Measurements from ENCODE around the gene STK40. TPM values are rescaled to one million over a fixed set of nuclear protein-coding genes. Genes with fewer than 3 reads are reported as not detected.

STK40 gene
- total RNA-seq, 1 experiment from 2014 or later = 26.2 TPM

DNA sequence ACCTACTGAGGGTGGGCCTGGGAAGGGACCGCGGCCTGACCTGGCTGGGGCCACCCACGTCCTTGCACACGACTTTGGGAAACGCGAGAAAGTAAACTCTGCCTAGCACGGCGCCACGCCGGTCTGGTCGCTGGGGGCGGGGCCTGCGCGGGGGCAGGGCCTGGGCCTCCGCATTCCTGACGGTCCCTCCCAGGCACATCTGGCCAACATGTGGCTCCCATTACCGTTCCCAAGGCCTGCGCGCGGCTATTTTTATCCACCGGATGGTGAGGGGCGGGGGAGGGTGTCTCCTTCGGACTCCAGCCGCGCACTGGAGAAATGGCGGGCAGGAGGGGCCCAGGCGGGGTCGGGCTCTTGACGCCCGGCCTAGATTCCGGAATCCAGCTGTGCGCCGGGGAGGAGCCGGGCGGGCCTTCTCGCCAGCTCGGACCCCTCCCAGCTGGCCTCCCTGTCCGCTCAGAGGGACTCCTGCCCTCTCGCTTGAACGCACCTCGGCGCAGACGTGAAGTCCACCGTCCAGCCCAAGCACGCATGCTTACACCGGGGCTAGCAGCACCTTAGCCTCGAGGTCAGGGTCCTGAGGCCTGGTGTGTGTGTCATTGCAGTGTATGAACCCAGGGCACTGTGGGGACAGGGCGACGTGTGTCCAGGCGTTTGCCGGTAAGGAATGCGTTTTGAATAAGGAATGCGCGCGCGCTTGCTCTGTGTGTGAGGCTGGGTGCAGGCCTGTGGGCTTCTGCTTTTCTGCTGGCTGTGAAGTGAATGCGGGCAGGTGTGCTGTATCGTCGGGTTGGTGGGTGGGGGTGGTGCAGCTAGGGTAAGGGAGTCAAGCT lies 64.4 kb downstream of the STK40 start:
- Histone ChIP-seq H2BK120ac (ENCODE audit: low read depth, low read length, poor library complexity, severe bottlenecking) (no peak overlapping the region), H3K4ac (ENCODE audit: low read depth, low read length) (no peak overlapping the region), H3K14ac (ENCODE audit: insufficient read depth, low read length) (peak overlapping the region; percentile 59), H3K27ac (ENCODE audit: insufficient read length, low read depth, low read length) (peak overlapping the region; percentile 8), H2BK20ac (ENCODE audit: low read depth, low read length, poor library complexity, severe bottlenecking) (no peak overlapping the region), H2AFZ (ENCODE audit: low read length) (no peak overlapping the region), H4K8ac (replicated peaks; ENCODE audit: insufficient read length, low read depth, low read length) (no peak overlapping the region), H3K18ac (ENCODE audit: insufficient read length, low read depth, low read length) (peak overlapping the region; percentile 83), H2AK5ac (ENCODE audit: insufficient read length, low read length) (no peak overlapping the region), H3K23ac (ENCODE audit: insufficient read length, low read depth, low read length) (no peak overlapping the region), H3K56ac (ENCODE audit: insufficient read length, low read depth, low read length) (no peak overlapping the region), H3K9ac (ENCODE audit: extremely low read depth, insufficient read length, low read length) (peak overlapping the region; percentile 40), H3K79me2 (ENCODE audit: insufficient read depth, low read length) (no peaks in the 10 kb centered on the region), H2BK15ac (ENCODE audit: low read depth, low read length) (no peak overlapping the region), H3K4me1 (ENCODE audit: insufficient read depth, low read length) (no peaks in the 10 kb centered on the region), H3T11ph (ENCODE audit: low read length) (no peak overlapping the region), H3K23me2 (ENCODE audit: insufficient read length, low read depth, low read length, poor library complexity, severe bottlenecking) (peaks cover 32% of the 10 kb centered on the region), H3K4me2 (ENCODE audit: insufficient read depth, insufficient read length, low read length) (peak overlapping the region; percentile 51), H4K5ac (ENCODE audit: insufficient read length, low read depth, low read length) (no peak overlapping the region), H2BK12ac (ENCODE audit: insufficient read length, low read depth, low read length) (no peak overlapping the region), H2BK5ac (ENCODE audit: insufficient read length, low read length) (no peak overlapping the region), H3K79me1 (ENCODE audit: insufficient read depth, low read depth, low read length, poor library complexity, severe bottlenecking) (no peaks in the 10 kb centered on the region), H4K91ac (ENCODE audit: insufficient read length, low read depth, low read length) (no peak overlapping the region), H3K27me3 (ENCODE audit: insufficient read depth, low read length) (no peaks in the 10 kb centered on the region), H3K9me3 (ENCODE audit: control insufficient read depth, low read depth, low read length) (no peaks in the 10 kb centered on the region), H4K20me1 (ENCODE audit: control insufficient read depth, insufficient read depth, insufficient read length) (no peaks in the 10 kb centered on the region)
- peak overlapping the region in 2 of 3 experiments; percentile 74 to 95; a peak in 5 of 7 replicates for H3K27ac Mint-ChIP-seq
- no peaks in the 10 kb centered on the region; a peak in 2 of 5 replicates for H3K9me3 Mint-ChIP-seq
- H3K36me3 Mint-ChIP-seq (ENCODE audit: insufficient read depth in 1 of 3, low read depth in 3 of 3) = peaks cover 2 to 9% (median 7%) of the 10 kb centered on the region in 3 experiments; a peak in 6 of 7 replicates
- TF ChIP-seq, protein P1, sequence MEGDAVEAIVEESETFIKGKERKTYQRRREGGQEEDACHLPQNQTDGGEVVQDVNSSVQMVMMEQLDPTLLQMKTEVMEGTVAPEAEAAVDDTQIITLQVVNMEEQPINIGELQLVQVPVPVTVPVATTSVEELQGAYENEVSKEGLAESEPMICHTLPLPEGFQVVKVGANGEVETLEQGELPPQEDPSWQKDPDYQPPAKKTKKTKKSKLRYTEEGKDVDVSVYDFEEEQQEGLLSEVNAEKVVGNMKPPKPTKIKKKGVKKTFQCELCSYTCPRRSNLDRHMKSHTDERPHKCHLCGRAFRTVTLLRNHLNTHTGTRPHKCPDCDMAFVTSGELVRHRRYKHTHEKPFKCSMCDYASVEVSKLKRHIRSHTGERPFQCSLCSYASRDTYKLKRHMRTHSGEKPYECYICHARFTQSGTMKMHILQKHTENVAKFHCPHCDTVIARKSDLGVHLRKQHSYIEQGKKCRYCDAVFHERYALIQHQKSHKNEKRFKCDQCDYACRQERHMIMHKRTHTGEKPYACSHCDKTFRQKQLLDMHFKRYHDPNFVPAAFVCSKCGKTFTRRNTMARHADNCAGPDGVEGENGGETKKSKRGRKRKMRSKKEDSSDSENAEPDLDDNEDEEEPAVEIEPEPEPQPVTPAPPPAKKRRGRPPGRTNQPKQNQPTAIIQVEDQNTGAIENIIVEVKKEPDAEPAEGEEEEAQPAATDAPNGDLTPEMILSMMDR (conservative IDR thresholded peaks at IDR 0.05) = no peak
- peak; percentile 97 for DNase-seq
- peaks cover 41% of the 10 kb centered on the region for H3K27me3 Mint-ChIP-seq (ENCODE audit: low read depth)
- H3K4me1 Mint-ChIP-seq = peaks cover 19 to 20% of the 10 kb centered on the region in 2 experiments
- WGBS (ENCODE audit: extremely low coverage, insufficient read length, low lambda C conversion rate) = no CpG with 5 or more reads among the region's 59 CpGs
- peak overlapping the region; percentile 72 to 86 for H3K4me3 Mint-ChIP-seq

Measured in H9 (cell line).